Measurements from ENCODE around the gene MYH10.

MYH10 gene

DNA sequence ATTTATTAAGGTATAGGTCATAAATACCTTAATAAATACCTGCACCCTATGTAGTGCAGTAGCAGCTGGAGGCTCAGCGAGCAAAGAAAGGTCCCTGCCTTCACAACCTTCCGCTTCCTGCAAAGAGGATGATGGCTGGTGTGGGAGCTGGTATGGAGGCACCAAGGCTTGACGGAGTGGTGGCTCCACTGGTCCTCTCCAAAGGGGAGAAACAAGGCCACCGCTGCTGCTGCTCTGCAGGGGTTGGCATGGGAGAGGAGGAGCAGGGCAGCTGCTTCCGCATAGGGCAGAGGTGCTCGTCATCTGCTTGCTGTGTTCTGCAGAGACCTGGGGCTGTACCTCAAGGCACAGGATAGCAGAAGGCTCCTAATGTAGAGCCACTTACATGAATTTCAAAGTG is 142.0 kb downstream of the MYH10 start:
- no peak overlapping the region for H3K9ac ChIP-seq (ENCODE audit: low read length)
- TF ChIP-seq EZH2phosphoT487 (conservative IDR thresholded peaks at IDR 0.05; ENCODE audit: low read length) = no peak
- TF ChIP-seq, protein P1, sequence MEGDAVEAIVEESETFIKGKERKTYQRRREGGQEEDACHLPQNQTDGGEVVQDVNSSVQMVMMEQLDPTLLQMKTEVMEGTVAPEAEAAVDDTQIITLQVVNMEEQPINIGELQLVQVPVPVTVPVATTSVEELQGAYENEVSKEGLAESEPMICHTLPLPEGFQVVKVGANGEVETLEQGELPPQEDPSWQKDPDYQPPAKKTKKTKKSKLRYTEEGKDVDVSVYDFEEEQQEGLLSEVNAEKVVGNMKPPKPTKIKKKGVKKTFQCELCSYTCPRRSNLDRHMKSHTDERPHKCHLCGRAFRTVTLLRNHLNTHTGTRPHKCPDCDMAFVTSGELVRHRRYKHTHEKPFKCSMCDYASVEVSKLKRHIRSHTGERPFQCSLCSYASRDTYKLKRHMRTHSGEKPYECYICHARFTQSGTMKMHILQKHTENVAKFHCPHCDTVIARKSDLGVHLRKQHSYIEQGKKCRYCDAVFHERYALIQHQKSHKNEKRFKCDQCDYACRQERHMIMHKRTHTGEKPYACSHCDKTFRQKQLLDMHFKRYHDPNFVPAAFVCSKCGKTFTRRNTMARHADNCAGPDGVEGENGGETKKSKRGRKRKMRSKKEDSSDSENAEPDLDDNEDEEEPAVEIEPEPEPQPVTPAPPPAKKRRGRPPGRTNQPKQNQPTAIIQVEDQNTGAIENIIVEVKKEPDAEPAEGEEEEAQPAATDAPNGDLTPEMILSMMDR (IDR thresholded peaks at IDR 0.05; ENCODE audit: insufficient read depth, low read length, poor library complexity, severe bottlenecking) = no peak
- H3K4me3 ChIP-seq (ENCODE audit: insufficient read depth, low read length, poor library complexity, severe bottlenecking) = no peak overlapping the region
- H2AFZ ChIP-seq (ENCODE audit: low read depth, low read length, severe bottlenecking) = no peak overlapping the region
- no peaks in the 10 kb centered on the region for H4K20me1 ChIP-seq (ENCODE audit: low read depth, low read length)
- no peak overlapping the region for H3K4me2 ChIP-seq (ENCODE audit: low read depth, low read length, poor library complexity, severe bottlenecking)
- H3K27ac ChIP-seq (ENCODE audit: low read depth, low read length) = no peak overlapping the region
- H3K79me2 ChIP-seq (ENCODE audit: insufficient read depth, low read length) = no peaks in the 10 kb centered on the region
- H3K36me3 ChIP-seq (ENCODE audit: low read length) = peaks cover 16% of the 10 kb centered on the region
- no peaks in the 10 kb centered on the region; the same call in 1 of the 2 replicates for H3K9me3 ChIP-seq (ENCODE audit: insufficient read depth, low read length)
- H3K9me2 ChIP-seq (replicated peaks; ENCODE audit: insufficient read depth, low read length) = no peaks in the 10 kb centered on the region
- no peaks in the 10 kb centered on the region for H3K27me3 ChIP-seq (ENCODE audit: low read length)
- no peaks in the 10 kb centered on the region for H3F3A ChIP-seq (ENCODE audit: insufficient read depth)

- Histone ChIP-seq H3K79me2 (ENCODE audit: insufficient read depth, low read length) (no peaks in the 10 kb centered on the region), H3K9me2 (replicated peaks; ENCODE audit: insufficient read depth, low read length) (no peaks in the 10 kb centered on the region), H3K27me3 (ENCODE audit: low read length) (no peaks in the 10 kb centered on the region), H3K9ac (ENCODE audit: low read length) (no peak overlapping the region), H3F3A (ENCODE audit: insufficient read depth) (no peaks in the 10 kb centered on the region), H3K4me3 (ENCODE audit: insufficient read depth, low read length, poor library complexity, severe bottlenecking) (no peak overlapping the region), H3K27ac (ENCODE audit: low read depth, low read length) (no peak overlapping the region), H3K36me3 (ENCODE audit: low read length) (peaks cover 19% of the 10 kb centered on the region), H2AFZ (ENCODE audit: low read depth, low read length, severe bottlenecking) (no peak overlapping the region), H3K9me3 (ENCODE audit: insufficient read depth, low read length) (no peaks in the 10 kb centered on the region; the same call in 1 of the 2 replicates), H3K4me2 (ENCODE audit: low read depth, low read length, poor library complexity, severe bottlenecking) (no peak overlapping the region), H4K20me1 (ENCODE audit: low read depth, low read length) (no peaks in the 10 kb centered on the region)
- TF ChIP-seq, protein P1 (IDR thresholded peaks at IDR 0.05; ENCODE audit: insufficient read depth, low read length, poor library complexity, severe bottlenecking) = no peak
- TF ChIP-seq EZH2phosphoT487 (conservative IDR thresholded peaks at IDR 0.05; ENCODE audit: low read length) = no peak
These were observed 142.8 kb downstream of the MYH10 start for GRCh38 chr17:8487743-8488142.

DNA sequence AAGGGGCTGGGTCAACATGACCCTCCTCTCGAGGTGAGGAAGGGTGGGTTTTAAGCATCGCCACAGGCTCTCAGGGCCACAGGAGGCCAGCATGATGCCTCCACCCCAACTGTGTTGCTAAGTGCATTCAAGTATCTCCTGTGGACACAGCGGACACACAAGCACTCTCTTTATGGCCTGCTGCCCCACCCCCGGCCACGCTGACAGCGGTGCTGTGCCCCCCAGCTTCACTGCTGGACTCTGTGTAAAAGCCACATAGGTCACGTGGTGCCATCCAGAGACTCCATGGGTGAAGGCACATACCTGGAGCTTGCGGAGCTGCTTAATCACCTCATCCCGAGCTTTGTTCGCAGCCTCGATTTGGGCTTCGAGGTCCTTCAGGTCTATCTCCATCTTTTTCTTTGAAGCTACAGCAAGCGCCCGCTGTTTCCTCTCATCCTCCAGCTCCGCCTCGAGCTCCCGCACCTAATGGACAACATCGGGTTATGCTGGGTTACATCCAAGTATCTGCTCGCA is 143.3 kb downstream of the MYH10 start:
- Histone ChIP-seq H3K79me2 (ENCODE audit: insufficient read depth, low read length) (no peaks in the 10 kb centered on the region), H3K27me3 (ENCODE audit: low read length) (no peaks in the 10 kb centered on the region), H4K20me1 (ENCODE audit: low read depth, low read length) (no peaks in the 10 kb centered on the region), H3K4me3 (ENCODE audit: insufficient read depth, low read length, poor library complexity, severe bottlenecking) (no peak overlapping the region), H3K27ac (ENCODE audit: low read depth, low read length) (no peak overlapping the region), H3K9me3 (ENCODE audit: insufficient read depth, low read length) (no peaks in the 10 kb centered on the region; the same call in 1 of the 2 replicates), H3K9me2 (replicated peaks; ENCODE audit: insufficient read depth, low read length) (no peaks in the 10 kb centered on the region), H3K4me2 (ENCODE audit: low read depth, low read length, poor library complexity, severe bottlenecking) (no peak overlapping the region), H3K36me3 (ENCODE audit: low read length) (peaks cover 19% of the 10 kb centered on the region), H3F3A (ENCODE audit: insufficient read depth) (no peaks in the 10 kb centered on the region), H3K9ac (ENCODE audit: low read length) (no peak overlapping the region), H2AFZ (ENCODE audit: low read depth, low read length, severe bottlenecking) (no peak overlapping the region)
- TF ChIP-seq, protein P1 (IDR thresholded peaks at IDR 0.05; ENCODE audit: insufficient read depth, low read length, poor library complexity, severe bottlenecking) = no peak
- no peak for TF ChIP-seq EZH2phosphoT487 (conservative IDR thresholded peaks at IDR 0.05; ENCODE audit: low read length)
